CD14-positive monocyte (primary cell): Measurements from ENCODE around the gene NAA40. TPM values are rescaled to one million over a fixed set of nuclear protein-coding genes. Genes with fewer than 3 reads are reported as not detected.

Experiments
- DNase-seq, 3 donors: peaks; one replicate each; pipeline ENCODE4 v3.0.0-alpha.2; 2011 to 2022
- H2AFZ ChIP-seq: 2 replicates; pipeline ENCODE4 v1.6.0; 2012; ENCODE audit warnings: mild to moderate bottlenecking, low read depth, low read length, inconsistent platforms; ENCODE audit not compliant: insufficient read depth, poor library complexity, severe bottlenecking
- H3K27ac ChIP-seq, 2 donors: 1 replicate in 1 of 2; 2 replicates in 1 of 2; pipeline ENCODE4 v1.5.1; 2012 to 2013; ENCODE audit warnings: low read length in 2 of 2, control low read depth in 1 of 2, inconsistent platforms in 1 of 2, low read depth in 1 of 2, mild to moderate bottlenecking in 1 of 2
- H3K27me3 ChIP-seq, 2 donors: one replicate each; pipeline versions ENCODE4 v1.6.0 to v1.6.1; 2011 to 2013; ENCODE audit warnings: low read length in 2 of 2; ENCODE audit not compliant: control insufficient read depth in 2 of 2, insufficient read depth in 2 of 2
- H3K36me3 ChIP-seq, 2 donors: replicated peaks in 1 of 2; 1 replicate in 1 of 2; 2 replicates in 1 of 2; pipeline versions ENCODE4 v1.5.1 to v1.6.1; 2012 to 2013; ENCODE audit warnings: low read length in 2 of 2, control low read depth in 1 of 2, inconsistent platforms in 1 of 2, mild to moderate bottlenecking in 1 of 2; ENCODE audit not compliant: insufficient read depth in 2 of 2, control insufficient read depth in 1 of 2
- H3K4me1 ChIP-seq, 2 donors: 1 replicate in 1 of 2; 2 replicates in 1 of 2; pipeline versions ENCODE4 v1.5.1 to v1.6.1; 2012 to 2013; ENCODE audit warnings: low read length in 2 of 2, control low read depth in 1 of 2, inconsistent platforms in 1 of 2, mild to moderate bottlenecking in 1 of 2, moderate library complexity in 1 of 2; ENCODE audit not compliant: insufficient read depth in 2 of 2, control insufficient read depth in 1 of 2
- H3K4me2 ChIP-seq: replicated peaks from 2 replicates; pipeline ENCODE3; 2012; ENCODE audit warnings: low read length, moderate library complexity, mild to moderate bottlenecking; ENCODE audit not compliant: poor library complexity, severe bottlenecking; ENCODE audit errors: extremely low read depth
- H3K4me3 ChIP-seq, 3 experiments: fragments of 200-600 bp in 1 of 3; sonication (generic) in 1 of 3; replicated peaks in 1 of 3; 1 replicate in 2 of 3; 2 replicates in 1 of 3; pipeline ENCODE4 v1.5.1; 2011 to 2013; ENCODE audit warnings: low read length in 3 of 3, mild to moderate bottlenecking in 3 of 3, control low read depth in 2 of 3, low read depth in 2 of 3, inconsistent platforms in 1 of 3, moderate library complexity in 1 of 3
- H3K79me2 ChIP-seq: 2 replicates; pipeline ENCODE4 v1.6.0; 2012; ENCODE audit warnings: mild to moderate bottlenecking, control low read depth, inconsistent platforms, low read length, moderate library complexity; ENCODE audit not compliant: insufficient read depth
- H3K9ac ChIP-seq: 2 replicates; pipeline ENCODE4 v1.6.0; 2017; ENCODE audit warnings: low read length, mild to moderate bottlenecking; ENCODE audit not compliant: insufficient read depth, poor library complexity, severe bottlenecking
- H3K9me3 ChIP-seq, 2 donors: replicated peaks in 1 of 2; 1 replicate in 1 of 2; 2 replicates in 1 of 2; pipeline versions ENCODE4 v1.5.1 to v1.6.1; 2012 to 2013; ENCODE audit warnings: low read length in 2 of 2, control low read depth in 1 of 2; ENCODE audit not compliant: control insufficient read depth in 1 of 2, insufficient read depth in 1 of 2
- H4K20me1 ChIP-seq: 2 replicates; pipeline ENCODE4 v1.6.0; 2012; ENCODE audit warnings: mild to moderate bottlenecking, low read length, control low read depth, moderate library complexity; ENCODE audit not compliant: insufficient read depth
- H3K27ac Mint-ChIP-seq, 7 donors: one replicate each; pipeline ENCODE4 v1.8.0; 2020; ENCODE audit warnings: mild to moderate bottlenecking in 7 of 7, mixed read lengths in 7 of 7, moderate library complexity in 6 of 7, inconsistent platforms in 2 of 7
- H3K27me3 Mint-ChIP-seq, 3 donors: one replicate each; pipeline ENCODE4 v1.8.0; 2021 to 2022; ENCODE audit warnings: low read depth in 3 of 3, mild to moderate bottlenecking in 3 of 3, mixed read lengths in 3 of 3, moderate library complexity in 3 of 3, inconsistent platforms in 1 of 3
- H3K36me3 Mint-ChIP-seq, 2 donors: one replicate each; pipeline ENCODE4 v1.8.0; 2020; ENCODE audit warnings: mixed read lengths in 2 of 2, inconsistent platforms in 1 of 2, mild to moderate bottlenecking in 1 of 2
- H3K4me1 Mint-ChIP-seq: one replicate; pipeline ENCODE4 v1.8.0; 2020; ENCODE audit warnings: mild to moderate bottlenecking, mixed read lengths
- H3K4me3 Mint-ChIP-seq, 2 donors: one replicate each; pipeline ENCODE4 v1.8.0; 2020; ENCODE audit warnings: mild to moderate bottlenecking in 2 of 2, mixed read lengths in 2 of 2, moderate library complexity in 1 of 2
- H3K9me3 Mint-ChIP-seq, 7 donors: one replicate each; pipeline ENCODE4 v1.8.0; 2020 to 2022; ENCODE audit warnings: mixed read lengths in 7 of 7, mild to moderate bottlenecking in 6 of 7, moderate library complexity in 6 of 7, inconsistent platforms in 2 of 7
- WGBS: methylation state at CpG from one replicate; pipeline ENCODE4 v1.1.5; 2013; ENCODE audit warnings: missing lambda C conversion rate; ENCODE audit not compliant: insufficient coverage; 5-methylcytosine and 5-hydroxymethylcytosine counted together
- intact Hi-C, 2 donors: fragments of 100-400 bp; cut with micrococcal nuclease; formaldehyde crosslinking; loops; one replicate each; pipeline versions ENCODE4 v1.15.0 to v1.15.1; 2023
- polyA plus RNA-seq, 3 donors: library from polyadenylated mRNA; depleted of rRNA in 1 of 3; unstranded in 2 of 3; stranded (reverse) in 1 of 3; fragments of 300-500 nt in 2 of 3; fragments of >200 nt in 1 of 3; fragmentation: Illumina TruSeq in 2 of 3; gene quantifications; 1 replicate in 2 of 3; 2 replicates in 1 of 3; pipeline ENCODE4 v1.2.3, GENCODE V29; 2012 to 2021
- TF ChIP-seq, protein P1 (sequence below): fragments of 200-600 bp; IDR thresholded peaks from one replicate; pipeline ENCODE4 v1.8.0; 2022; ENCODE audit warnings: antibody characterized with exemption, mild to moderate bottlenecking

The NAA40 gene
- polyA plus RNA-seq, 3 donors, result 1.5 to 14.5 (median 1.6) TPM

DNA sequence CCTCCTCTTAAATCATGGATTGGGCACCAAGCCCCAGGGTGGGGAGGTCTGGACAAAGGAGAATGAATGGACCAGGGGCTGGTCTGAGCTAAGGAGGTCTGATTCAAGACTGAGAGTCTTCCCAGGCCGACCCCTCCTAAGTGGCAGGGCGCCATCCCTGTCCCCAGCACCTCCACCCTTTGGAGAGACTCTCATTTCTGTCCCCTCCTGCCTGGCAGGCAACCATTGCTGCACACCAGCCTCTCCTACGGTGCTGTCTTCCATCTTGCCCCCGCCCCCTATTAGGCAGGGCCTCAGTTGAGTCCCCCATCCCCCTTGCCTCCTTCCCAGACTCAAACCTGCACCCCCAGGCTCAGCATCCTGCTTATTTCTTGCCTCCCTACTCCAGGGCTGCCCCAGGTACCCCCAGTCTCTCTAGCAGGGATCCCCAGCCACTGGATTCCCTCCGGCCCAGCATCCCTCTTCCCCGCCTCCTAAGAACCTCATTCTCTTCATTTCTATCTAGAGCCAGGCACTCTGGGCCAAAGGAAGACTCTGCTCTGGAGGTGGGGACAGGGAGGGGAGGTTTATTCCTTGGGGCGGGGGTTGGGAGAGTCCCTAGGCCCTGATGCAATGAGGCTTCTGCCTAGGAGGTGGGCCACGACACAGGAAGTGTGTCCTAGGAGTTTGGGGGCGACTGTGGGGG is 20.2 kb upstream of the NAA40 start:
- peak overlapping the region in 1 of 3 experiments; percentile 64 for H3K4me3 ChIP-seq
- H3K4me1 Mint-ChIP-seq, result peaks cover 18% of the 10 kb centered on the region

DNA sequence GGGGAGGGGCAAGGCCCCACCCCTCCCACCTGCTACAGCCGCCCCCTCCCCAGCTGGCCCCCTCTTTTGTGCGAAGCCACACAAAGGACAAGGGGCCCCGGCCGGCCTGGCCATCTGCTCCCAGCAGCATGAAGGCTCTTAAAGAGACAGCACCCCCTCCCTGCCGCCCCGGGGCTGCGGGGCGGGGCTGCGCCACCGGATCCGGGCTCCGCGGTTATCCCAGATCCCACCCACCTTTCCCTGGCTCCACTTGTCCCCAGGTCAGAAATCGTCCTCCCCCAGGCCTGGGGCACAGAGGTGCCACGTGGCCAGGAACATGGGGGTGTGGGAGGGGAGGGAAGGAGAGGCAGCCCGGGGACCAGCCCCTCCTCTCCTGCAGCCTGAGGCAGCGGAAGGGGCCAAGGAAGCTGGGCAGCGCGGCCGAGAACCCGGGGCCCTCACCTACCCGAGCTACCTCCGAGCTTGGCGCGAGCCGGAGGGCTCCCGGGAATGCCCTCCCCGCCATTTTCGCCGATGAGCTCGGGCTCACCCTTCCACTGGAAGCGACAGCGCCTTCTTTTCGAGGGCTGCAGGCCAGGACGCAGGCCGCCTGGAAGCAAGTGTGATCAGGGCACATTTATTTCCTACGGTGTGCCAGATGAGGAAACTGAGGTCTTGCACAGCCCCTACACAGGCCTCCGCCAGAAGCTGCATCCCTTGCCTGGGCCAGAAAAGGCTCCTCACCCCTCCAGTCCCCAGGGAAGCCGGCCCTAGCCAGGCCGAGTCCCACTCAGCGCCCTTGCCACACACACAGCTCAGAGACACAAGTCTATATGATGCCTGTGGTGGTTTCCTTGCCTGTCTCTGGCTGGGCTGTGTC is 19.3 kb upstream of the NAA40 start:
- peak overlapping the region in 1 of 7 donors; percentile 12 for H3K27ac Mint-ChIP-seq
- no peak for DNase-seq

More for the DNA sequence above, 20.2 kb upstream of the NAA40 start:
- Mint-ChIP-seq H3K9me3 (peaks cover 0 to 9% (median 2%) of the 10 kb centered on the region in 7 donors), H3K27me3 (peaks cover 46 to 90% (median 56%) of the 10 kb centered on the region in 3 donors), H3K27ac (no peak overlapping the region), H3K4me3 (peak overlapping the region in 1 of 2 donors; percentile 75), H3K36me3 (no peaks in the 10 kb centered on the region)
- Histone ChIP-seq H4K20me1 (peaks cover 28% of the 10 kb centered on the region), H3K27ac (no peak overlapping the region), H3K4me2 (peak overlapping the region; percentile 74), H3K9ac (peak overlapping the region; percentile 40), H3K4me1 (peaks cover 30 to 39% of the 10 kb centered on the region in 2 donors), H3K27me3 (peaks cover 18 to 62% of the 10 kb centered on the region in 2 donors), H3K9me3 (no peaks in the 10 kb centered on the region), H2AFZ (peak overlapping the region; percentile 74), H3K79me2 (no peaks in the 10 kb centered on the region), H3K36me3 (no peaks in the 10 kb centered on the region)
- TF ChIP-seq, protein P1, sequence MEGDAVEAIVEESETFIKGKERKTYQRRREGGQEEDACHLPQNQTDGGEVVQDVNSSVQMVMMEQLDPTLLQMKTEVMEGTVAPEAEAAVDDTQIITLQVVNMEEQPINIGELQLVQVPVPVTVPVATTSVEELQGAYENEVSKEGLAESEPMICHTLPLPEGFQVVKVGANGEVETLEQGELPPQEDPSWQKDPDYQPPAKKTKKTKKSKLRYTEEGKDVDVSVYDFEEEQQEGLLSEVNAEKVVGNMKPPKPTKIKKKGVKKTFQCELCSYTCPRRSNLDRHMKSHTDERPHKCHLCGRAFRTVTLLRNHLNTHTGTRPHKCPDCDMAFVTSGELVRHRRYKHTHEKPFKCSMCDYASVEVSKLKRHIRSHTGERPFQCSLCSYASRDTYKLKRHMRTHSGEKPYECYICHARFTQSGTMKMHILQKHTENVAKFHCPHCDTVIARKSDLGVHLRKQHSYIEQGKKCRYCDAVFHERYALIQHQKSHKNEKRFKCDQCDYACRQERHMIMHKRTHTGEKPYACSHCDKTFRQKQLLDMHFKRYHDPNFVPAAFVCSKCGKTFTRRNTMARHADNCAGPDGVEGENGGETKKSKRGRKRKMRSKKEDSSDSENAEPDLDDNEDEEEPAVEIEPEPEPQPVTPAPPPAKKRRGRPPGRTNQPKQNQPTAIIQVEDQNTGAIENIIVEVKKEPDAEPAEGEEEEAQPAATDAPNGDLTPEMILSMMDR, result no peak
- intact Hi-C loops, result no loop called here
- WGBS, result 80% methylated on average over 3 of the region's 9 CpGs
- DNase-seq, result no peak

More for the DNA sequence above, 19.3 kb upstream of the NAA40 start:
- peak overlapping the region; percentile 56 to 75 for H3K4me3 Mint-ChIP-seq
- H4K20me1 ChIP-seq, result peaks cover 20% of the 10 kb centered on the region
- intact Hi-C loops, result no loop called here
- TF ChIP-seq, protein P1, result no peak
- 28% methylated on average over 32 of the region's 41 CpGs for WGBS
- H3K9ac ChIP-seq, result peak overlapping the region; percentile 40
- H3K4me1 ChIP-seq, result peaks cover 30 to 39% of the 10 kb centered on the region in 2 donors
- H3K27ac ChIP-seq, result no peak overlapping the region
- peaks cover 18 to 62% of the 10 kb centered on the region in 2 donors for H3K27me3 ChIP-seq
- H2AFZ ChIP-seq, result peak overlapping the region; percentile 74
- peak overlapping the region in 2 of 3 experiments; percentile 5 to 64 for H3K4me3 ChIP-seq
- H3K9me3 Mint-ChIP-seq, result peaks cover 0 to 9% (median 2%) of the 10 kb centered on the region in 7 donors
- H3K9me3 ChIP-seq, result no peaks in the 10 kb centered on the region
- no peaks in the 10 kb centered on the region for H3K36me3 ChIP-seq
- peaks cover 43 to 84% (median 53%) of the 10 kb centered on the region in 3 donors for H3K27me3 Mint-ChIP-seq
- peak overlapping the region; percentile 72 for H3K4me2 ChIP-seq
- H3K79me2 ChIP-seq, result no peaks in the 10 kb centered on the region
- H3K4me1 Mint-ChIP-seq, result peaks cover 18% of the 10 kb centered on the region
- H3K36me3 Mint-ChIP-seq, result no peaks in the 10 kb centered on the region
